ENCODE results near the gene LSM14A. TPM values are rescaled to one million over a fixed set of nuclear protein-coding genes. Genes with fewer than 3 reads are reported as not detected.

Gene LSM14A
- total and polyA plus RNA-seq, 4 experiments from 2014 or later, result 158 to 176 (median 170) TPM

DNA sequence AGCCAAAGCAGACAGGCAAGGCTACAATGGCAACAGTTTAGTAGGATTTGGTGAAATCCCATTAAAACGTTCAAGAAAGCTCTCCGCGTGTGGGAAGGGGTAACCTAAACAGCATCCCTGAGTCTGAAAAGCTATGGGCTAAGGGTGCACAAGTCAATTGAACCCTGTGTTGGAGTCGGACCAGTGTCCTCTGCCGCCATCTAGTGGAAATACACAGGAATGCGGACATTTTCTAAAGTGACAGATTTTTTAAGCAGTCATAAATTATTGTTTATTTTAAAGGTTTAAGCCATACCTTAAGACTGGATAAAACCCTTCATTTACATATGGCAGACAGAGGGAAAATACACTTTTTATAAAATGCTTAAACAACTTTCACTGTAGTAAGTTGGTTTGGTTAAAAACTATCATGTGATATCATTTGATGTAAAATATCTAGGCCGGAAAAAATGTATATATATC is 26.5 kb upstream of the LSM14A start:
- H3K36me3 ChIP-seq (ENCODE audit: insufficient read depth, low read length), result no peaks in the 10 kb centered on the region
- H3K27ac Mint-ChIP-seq, result no peak overlapping the region
- no peak overlapping the region for H3K4me3 Mint-ChIP-seq
- no peak overlapping the region for H3K4me3 ChIP-seq (ENCODE audit: low read length in 2 of 2)
- H3K36me3 Mint-ChIP-seq, result no peaks in the 10 kb centered on the region
- intact Hi-C loops (cut with micrococcal nuclease), result loop anchor here (1.0 kb wide), 2 partner anchors 24 to 367 kb away; no protein-coding TSS in a partner anchor
- H3K27me3 Mint-ChIP-seq, result peaks cover 0 to 1% of the 10 kb centered on the region in 2 donors
- ChIA-PET CTCF (ENCODE audit: partially characterized antibody) (interaction anchor here (0.6 to 5.9 kb wide), 14 partner anchors 10 to 715 kb away, joined by 3 to 37 read pairs (median 6); partner anchors contain the start of gene LSM14A), POLR2A (ENCODE audit: partially characterized antibody) (interaction anchor here (0.6 to 2.1 kb wide), 2 partner anchors 11 to 116 kb away, joined by 4 to 5 read pairs; no protein-coding TSS in a partner anchor)
- no peaks in the 10 kb centered on the region for H3K9me3 Mint-ChIP-seq
- H3K4me1 ChIP-seq (ENCODE audit: insufficient read depth, low read length), result no peaks in the 10 kb centered on the region
- no peak overlapping the region for H3K27ac ChIP-seq (ENCODE audit: low read depth, low read length)
- H3K27me3 ChIP-seq (ENCODE audit: insufficient read depth, low read length), result no peaks in the 10 kb centered on the region
- peak; percentile 54 to 60 (median 59) for DNase-seq
- peaks cover 0 to 2% (median under 1%) of the 10 kb centered on the region in 4 donors for H3K4me1 Mint-ChIP-seq
- no peaks in the 10 kb centered on the region for H3K9me3 ChIP-seq (ENCODE audit: control insufficient read depth in 1 of 2, low read length in 2 of 2)

DNA sequence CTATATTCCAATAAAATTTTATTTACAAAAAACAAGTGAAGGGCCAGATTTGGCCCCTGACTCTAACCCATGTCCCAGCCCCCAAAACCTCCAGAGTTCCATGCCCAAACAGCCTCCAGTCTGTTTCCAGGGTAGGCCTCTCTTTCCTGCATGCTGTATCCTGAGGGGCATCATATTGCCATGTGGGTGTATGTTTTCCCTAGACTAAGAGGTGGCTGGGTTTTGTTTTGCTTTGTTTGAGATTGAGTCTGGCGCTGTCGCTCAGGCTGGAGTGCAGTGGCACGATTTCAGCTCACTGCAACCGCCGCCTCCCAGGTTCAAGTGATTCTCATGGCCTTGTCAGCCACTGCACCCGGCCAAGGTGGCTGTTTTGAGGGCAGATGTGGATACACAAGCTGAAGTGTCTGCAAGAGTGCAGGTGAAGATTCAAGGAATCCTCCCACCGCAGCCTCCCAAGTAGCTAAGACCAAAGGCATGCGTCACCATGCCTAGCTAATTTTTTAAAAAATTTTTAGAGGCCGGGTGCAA is 23.6 kb upstream of the LSM14A start:
- intact Hi-C loops (cut with micrococcal nuclease), result no loop called here
- no peaks in the 10 kb centered on the region for H3K4me1 ChIP-seq (ENCODE audit: insufficient read depth, low read length)
- H3K4me3 ChIP-seq (ENCODE audit: low read length in 2 of 2), result no peak overlapping the region
- H3K36me3 ChIP-seq (ENCODE audit: insufficient read depth, low read length), result no peaks in the 10 kb centered on the region
- Mint-ChIP-seq H3K4me1 (peaks cover 0 to 2% (median under 1%) of the 10 kb centered on the region in 4 donors), H3K27ac (no peak overlapping the region), H3K4me3 (no peak overlapping the region), H3K9me3 (no peaks in the 10 kb centered on the region), H3K36me3 (no peaks in the 10 kb centered on the region), H3K27me3 (peaks cover 0 to 8% of the 10 kb centered on the region in 2 donors)
- H3K27me3 ChIP-seq (ENCODE audit: insufficient read depth, low read length), result no peaks in the 10 kb centered on the region
- no peaks in the 10 kb centered on the region for H3K9me3 ChIP-seq (ENCODE audit: control insufficient read depth in 1 of 2, low read length in 2 of 2)
- H3K27ac ChIP-seq (ENCODE audit: low read depth, low read length), result no peak overlapping the region
- CTCF ChIA-PET (ENCODE audit: partially characterized antibody), result interaction anchor here (5.9 kb wide), 1 partner anchor 29 kb away, joined by 37 read pairs; no protein-coding TSS in a partner anchor
- DNase-seq, result no peak
- POLR2A ChIA-PET (ENCODE audit: partially characterized antibody), result interaction anchor here (0.6 kb wide), 1 partner anchor 23 kb away, joined by 3 read pairs; no protein-coding TSS in a partner anchor

DNA sequence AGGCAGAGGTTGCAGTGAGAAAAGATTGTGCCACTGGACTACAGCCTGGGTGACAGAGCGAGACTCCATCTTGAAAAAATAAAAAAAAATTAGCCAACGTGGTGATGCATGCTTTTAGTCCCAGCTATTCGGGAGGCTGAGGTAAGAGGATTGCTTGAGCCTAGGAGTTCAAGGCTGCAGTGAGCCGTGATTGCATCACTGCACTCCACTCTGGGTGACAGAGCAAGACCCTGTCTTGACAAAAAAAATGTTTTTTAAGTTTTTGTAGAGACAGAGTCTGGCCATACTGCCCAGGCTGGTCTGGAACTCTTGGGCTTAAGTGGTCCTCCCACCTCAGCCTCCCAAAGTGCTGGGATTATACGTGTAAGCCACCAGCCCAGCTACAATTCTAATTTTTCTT is 22.4 kb upstream of the LSM14A start:
- no peak overlapping the region for H3K4me3 ChIP-seq (ENCODE audit: low read length in 2 of 2)
- POLR2A ChIA-PET (ENCODE audit: partially characterized antibody), result interaction anchor here (1.1 kb wide), 1 partner anchor 22 kb away, joined by 3 read pairs; no protein-coding TSS in a partner anchor
- no peak for DNase-seq
- intact Hi-C loops (cut with micrococcal nuclease), result no loop called here
- no peaks in the 10 kb centered on the region for H3K36me3 ChIP-seq (ENCODE audit: insufficient read depth, low read length)
- Mint-ChIP-seq H3K9me3 (no peaks in the 10 kb centered on the region), H3K36me3 (no peaks in the 10 kb centered on the region), H3K4me3 (no peak overlapping the region), H3K4me1 (peaks cover 0 to 2% (median under 1%) of the 10 kb centered on the region in 4 donors), H3K27me3 (peaks cover 0 to 8% of the 10 kb centered on the region in 2 donors), H3K27ac (no peak overlapping the region)
- CTCF ChIA-PET (ENCODE audit: partially characterized antibody), result no interaction called here
- H3K27ac ChIP-seq (ENCODE audit: low read depth, low read length), result no peak overlapping the region
- no peaks in the 10 kb centered on the region for H3K9me3 ChIP-seq (ENCODE audit: control insufficient read depth in 1 of 2, low read length in 2 of 2)
- H3K4me1 ChIP-seq (ENCODE audit: insufficient read depth, low read length), result no peaks in the 10 kb centered on the region
- no peaks in the 10 kb centered on the region for H3K27me3 ChIP-seq (ENCODE audit: insufficient read depth, low read length)

DNA sequence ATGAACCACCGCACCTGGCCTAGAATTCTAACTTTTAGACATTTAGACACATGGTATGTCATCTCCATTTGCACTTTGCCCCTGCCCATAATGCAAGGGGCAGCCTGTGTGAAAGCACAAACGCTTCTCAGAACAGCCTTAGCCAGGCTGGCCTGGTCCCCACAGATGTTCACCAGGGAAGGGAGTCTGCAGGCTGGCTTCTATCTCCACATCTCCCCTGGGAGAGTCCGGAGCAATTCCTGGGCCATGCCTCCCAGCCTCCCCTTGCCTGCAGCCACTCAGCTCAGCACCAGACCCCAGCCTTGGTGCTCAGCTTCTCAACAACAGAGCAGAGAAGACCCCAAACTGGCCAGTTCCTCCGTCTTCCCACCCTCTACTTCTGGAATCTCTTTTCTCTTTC is 21.7 kb upstream of the LSM14A start:
- POLR2A ChIA-PET (ENCODE audit: partially characterized antibody), result interaction anchor here (1.1 kb wide), 1 partner anchor 21 kb away, joined by 3 read pairs; no protein-coding TSS in a partner anchor
- H3K36me3 Mint-ChIP-seq, result no peaks in the 10 kb centered on the region
- CTCF ChIA-PET (ENCODE audit: partially characterized antibody), result interaction anchor here (2.0 kb wide), 1 partner anchor 14 kb away, joined by 5 read pairs; no protein-coding TSS in a partner anchor
- Histone ChIP-seq H3K27me3 (ENCODE audit: insufficient read depth, low read length) (no peaks in the 10 kb centered on the region), H3K9me3 (ENCODE audit: control insufficient read depth in 1 of 2, low read length in 2 of 2) (no peaks in the 10 kb centered on the region), H3K4me1 (ENCODE audit: insufficient read depth, low read length) (no peaks in the 10 kb centered on the region), H3K4me3 (ENCODE audit: low read length in 2 of 2) (no peak overlapping the region), H3K27ac (ENCODE audit: low read depth, low read length) (no peak overlapping the region), H3K36me3 (ENCODE audit: insufficient read depth, low read length) (no peaks in the 10 kb centered on the region)
- H3K4me1 Mint-ChIP-seq, result peaks cover 0 to 2% (median under 1%) of the 10 kb centered on the region in 4 donors
- H3K9me3 Mint-ChIP-seq, result no peaks in the 10 kb centered on the region
- DNase-seq, result no peak
- H3K27me3 Mint-ChIP-seq, result peaks cover 1 to 8% of the 10 kb centered on the region in 2 donors
- intact Hi-C loops (cut with micrococcal nuclease), result no loop called here
- H3K27ac Mint-ChIP-seq, result no peak overlapping the region
- no peak overlapping the region for H3K4me3 Mint-ChIP-seq

DNA sequence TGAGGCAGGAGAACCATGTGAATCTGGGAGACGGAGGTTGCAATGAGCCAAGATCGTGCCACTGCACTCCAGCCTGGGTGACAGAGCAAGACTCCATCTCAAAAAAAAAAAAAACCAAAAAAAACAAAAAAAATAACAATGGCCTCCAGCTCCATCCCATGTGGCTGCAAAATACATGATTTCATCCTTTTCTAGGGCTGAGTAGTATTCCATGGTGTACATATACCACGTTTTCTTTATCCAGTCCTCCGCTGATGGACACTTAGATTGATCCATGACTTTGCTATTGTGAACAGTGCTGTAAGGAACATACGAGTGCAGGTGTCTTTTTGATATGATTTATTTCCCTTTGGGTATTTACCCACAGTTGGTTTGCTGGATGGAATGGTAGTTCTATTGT is 20.9 kb upstream of the LSM14A start:
- no peak overlapping the region for H3K27ac Mint-ChIP-seq
- H3K27me3 ChIP-seq (ENCODE audit: insufficient read depth, low read length), result no peaks in the 10 kb centered on the region
- peaks cover 2 to 7% of the 10 kb centered on the region in 2 donors for H3K27me3 Mint-ChIP-seq
- no peaks in the 10 kb centered on the region for H3K9me3 ChIP-seq (ENCODE audit: control insufficient read depth in 1 of 2, low read length in 2 of 2)
- H3K4me1 ChIP-seq (ENCODE audit: insufficient read depth, low read length), result no peaks in the 10 kb centered on the region
- no peaks in the 10 kb centered on the region for H3K36me3 Mint-ChIP-seq
- H3K4me1 Mint-ChIP-seq, result no peaks in the 10 kb centered on the region
- H3K27ac ChIP-seq (ENCODE audit: low read depth, low read length), result no peak overlapping the region
- no peak for DNase-seq
- no peaks in the 10 kb centered on the region for H3K9me3 Mint-ChIP-seq
- H3K4me3 ChIP-seq (ENCODE audit: low read length in 2 of 2), result no peak overlapping the region
- intact Hi-C loops (cut with micrococcal nuclease), result no loop called here
- CTCF ChIA-PET (ENCODE audit: partially characterized antibody), result interaction anchor here (2.0 kb wide), 1 partner anchor 13 kb away, joined by 5 read pairs; no protein-coding TSS in a partner anchor
- H3K4me3 Mint-ChIP-seq, result no peak overlapping the region
- no peaks in the 10 kb centered on the region for H3K36me3 ChIP-seq (ENCODE audit: insufficient read depth, low read length)
- POLR2A ChIA-PET (ENCODE audit: partially characterized antibody), result no interaction called here

DNA sequence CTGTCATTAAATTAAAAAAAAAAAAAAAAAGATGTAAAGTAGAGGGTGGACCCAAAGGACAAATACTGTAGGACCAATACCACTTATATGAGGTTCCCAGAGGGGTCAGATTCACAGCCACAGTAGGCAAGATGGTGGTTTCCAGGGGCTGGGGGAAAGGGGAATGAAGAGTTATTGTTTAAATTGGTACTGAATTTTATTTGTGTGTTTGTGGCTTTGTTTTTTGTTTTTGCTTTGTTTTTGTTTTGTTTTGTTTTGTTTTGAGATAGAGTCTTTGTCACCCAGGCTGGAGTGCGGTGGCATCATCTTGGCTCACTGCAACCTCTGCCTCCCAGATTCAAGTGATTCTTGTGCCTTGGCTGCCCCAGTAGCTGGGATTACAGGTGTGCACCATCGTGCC is 17.9 kb upstream of the LSM14A start:
- H3K4me1 ChIP-seq (ENCODE audit: insufficient read depth, low read length), result no peaks in the 10 kb centered on the region
- POLR2A ChIA-PET (ENCODE audit: partially characterized antibody), result no interaction called here
- Mint-ChIP-seq H3K4me3 (no peak overlapping the region), H3K27ac (no peak overlapping the region), H3K27me3 (peaks cover 2 to 7% of the 10 kb centered on the region in 2 donors), H3K36me3 (no peaks in the 10 kb centered on the region), H3K4me1 (no peaks in the 10 kb centered on the region), H3K9me3 (no peaks in the 10 kb centered on the region)
- CTCF ChIA-PET (ENCODE audit: partially characterized antibody), result no interaction called here
- H3K36me3 ChIP-seq (ENCODE audit: insufficient read depth, low read length), result no peaks in the 10 kb centered on the region
- no peaks in the 10 kb centered on the region for H3K9me3 ChIP-seq (ENCODE audit: control insufficient read depth in 1 of 2, low read length in 2 of 2)
- no peak overlapping the region for H3K4me3 ChIP-seq (ENCODE audit: low read length in 2 of 2)
- H3K27me3 ChIP-seq (ENCODE audit: insufficient read depth, low read length), result no peaks in the 10 kb centered on the region
- intact Hi-C loops (cut with micrococcal nuclease), result no loop called here
- DNase-seq, result no peak
- no peak overlapping the region for H3K27ac ChIP-seq (ENCODE audit: low read depth, low read length)

DNA sequence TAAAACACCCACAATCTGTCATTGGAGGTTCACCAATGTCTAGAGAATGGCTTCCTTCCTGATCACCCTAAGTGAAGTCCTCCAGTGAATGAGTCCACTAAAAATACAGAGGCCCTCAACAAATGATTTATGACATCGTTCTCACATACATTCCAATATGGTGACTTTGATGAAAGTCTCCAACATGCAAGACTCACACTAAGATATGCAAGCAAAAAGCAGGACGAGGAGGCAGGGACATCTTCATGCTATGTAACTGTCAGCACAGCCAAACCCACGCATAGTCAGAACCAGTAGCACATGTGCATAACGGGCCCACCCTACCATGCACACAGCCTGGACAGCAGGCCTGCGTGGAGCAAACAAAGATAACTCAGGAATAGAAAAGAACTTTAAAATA is 16.6 kb upstream of the LSM14A start:
- no peak overlapping the region for H3K4me3 Mint-ChIP-seq
- H3K4me1 Mint-ChIP-seq, result no peaks in the 10 kb centered on the region
- Histone ChIP-seq H3K4me1 (ENCODE audit: insufficient read depth, low read length) (no peaks in the 10 kb centered on the region), H3K4me3 (ENCODE audit: low read length in 2 of 2) (no peak overlapping the region), H3K27me3 (ENCODE audit: insufficient read depth, low read length) (no peaks in the 10 kb centered on the region), H3K9me3 (ENCODE audit: control insufficient read depth in 1 of 2, low read length in 2 of 2) (no peaks in the 10 kb centered on the region), H3K36me3 (ENCODE audit: insufficient read depth, low read length) (no peaks in the 10 kb centered on the region), H3K27ac (ENCODE audit: low read depth, low read length) (no peak overlapping the region)
- no peaks in the 10 kb centered on the region for H3K9me3 Mint-ChIP-seq
- intact Hi-C loops (cut with micrococcal nuclease), result no loop called here
- DNase-seq, result no peak
- peak overlapping the region in 1 of 7 donors; percentile 56 for H3K27ac Mint-ChIP-seq
- CTCF ChIA-PET (ENCODE audit: partially characterized antibody), result no interaction called here
- POLR2A ChIA-PET (ENCODE audit: partially characterized antibody), result no interaction called here
- peaks cover 2 to 7% of the 10 kb centered on the region in 2 donors for H3K27me3 Mint-ChIP-seq
- no peaks in the 10 kb centered on the region for H3K36me3 Mint-ChIP-seq
